ENCODE data around the gene PPP1R13L.

PPP1R13L gene

DNA sequence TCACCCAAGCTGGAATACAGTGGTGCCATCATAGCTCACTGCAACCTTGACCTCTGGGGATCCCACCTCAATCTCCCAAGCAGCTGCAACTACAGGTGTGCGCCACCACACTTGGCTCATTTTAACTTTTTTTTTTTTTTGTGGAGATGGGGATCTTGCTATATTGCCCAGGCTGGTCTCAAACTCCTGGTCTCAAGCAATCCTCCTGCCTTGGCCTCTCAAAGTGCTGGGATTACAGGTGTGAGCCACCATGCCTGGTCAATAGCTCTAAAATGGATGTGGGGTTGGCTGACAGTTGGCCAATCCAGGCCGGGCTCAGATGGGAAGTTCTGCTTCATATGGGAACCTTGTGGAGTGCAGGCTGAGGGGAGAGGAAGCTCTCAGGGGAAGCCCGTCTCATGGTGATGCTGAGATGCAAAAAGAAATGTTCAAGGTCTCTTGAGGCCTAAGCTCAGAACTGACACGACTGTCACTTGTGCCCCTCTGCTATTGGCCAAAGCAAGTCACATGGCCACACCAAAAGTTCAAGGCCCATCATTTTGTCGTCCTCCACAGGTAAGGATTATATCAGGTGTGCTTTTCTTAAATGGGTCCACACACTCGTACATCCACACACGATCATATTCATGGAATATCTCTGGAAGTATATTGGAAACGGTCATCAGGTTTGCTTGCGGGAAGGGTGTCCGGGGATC is 71.1 kb downstream of the PPP1R13L start:
- no peak overlapping the region for H2AFZ ChIP-seq (ENCODE audit: low read depth)
- no peak overlapping the region for H3K9ac ChIP-seq
- H3K36me3 ChIP-seq (ENCODE audit: insufficient read depth), result no peaks in the 10 kb centered on the region
- no peaks in the 10 kb centered on the region for H3K79me2 ChIP-seq (ENCODE audit: insufficient read depth, low read depth)
- no peaks in the 10 kb centered on the region for H3K27me3 ChIP-seq (ENCODE audit: insufficient read depth, low read depth)
- H3K4me1 ChIP-seq (ENCODE audit: low read depth, poor library complexity, severe bottlenecking), result peaks cover 4% of the 10 kb centered on the region
- no peaks in the 10 kb centered on the region for H4K20me1 ChIP-seq (ENCODE audit: insufficient read depth)
- no peak overlapping the region for H3K27ac ChIP-seq
- no peak overlapping the region for H3K4me3 ChIP-seq (IDR thresholded peaks at IDR 0.05; ENCODE audit: insufficient read depth, low read depth, low read length)
- H3K4me2 ChIP-seq, result no peak overlapping the region
- TF ChIP-seq, protein P1, sequence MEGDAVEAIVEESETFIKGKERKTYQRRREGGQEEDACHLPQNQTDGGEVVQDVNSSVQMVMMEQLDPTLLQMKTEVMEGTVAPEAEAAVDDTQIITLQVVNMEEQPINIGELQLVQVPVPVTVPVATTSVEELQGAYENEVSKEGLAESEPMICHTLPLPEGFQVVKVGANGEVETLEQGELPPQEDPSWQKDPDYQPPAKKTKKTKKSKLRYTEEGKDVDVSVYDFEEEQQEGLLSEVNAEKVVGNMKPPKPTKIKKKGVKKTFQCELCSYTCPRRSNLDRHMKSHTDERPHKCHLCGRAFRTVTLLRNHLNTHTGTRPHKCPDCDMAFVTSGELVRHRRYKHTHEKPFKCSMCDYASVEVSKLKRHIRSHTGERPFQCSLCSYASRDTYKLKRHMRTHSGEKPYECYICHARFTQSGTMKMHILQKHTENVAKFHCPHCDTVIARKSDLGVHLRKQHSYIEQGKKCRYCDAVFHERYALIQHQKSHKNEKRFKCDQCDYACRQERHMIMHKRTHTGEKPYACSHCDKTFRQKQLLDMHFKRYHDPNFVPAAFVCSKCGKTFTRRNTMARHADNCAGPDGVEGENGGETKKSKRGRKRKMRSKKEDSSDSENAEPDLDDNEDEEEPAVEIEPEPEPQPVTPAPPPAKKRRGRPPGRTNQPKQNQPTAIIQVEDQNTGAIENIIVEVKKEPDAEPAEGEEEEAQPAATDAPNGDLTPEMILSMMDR (conservative IDR thresholded peaks at IDR 0.05; ENCODE audit: low read depth, low read length), result no peak

DNA sequence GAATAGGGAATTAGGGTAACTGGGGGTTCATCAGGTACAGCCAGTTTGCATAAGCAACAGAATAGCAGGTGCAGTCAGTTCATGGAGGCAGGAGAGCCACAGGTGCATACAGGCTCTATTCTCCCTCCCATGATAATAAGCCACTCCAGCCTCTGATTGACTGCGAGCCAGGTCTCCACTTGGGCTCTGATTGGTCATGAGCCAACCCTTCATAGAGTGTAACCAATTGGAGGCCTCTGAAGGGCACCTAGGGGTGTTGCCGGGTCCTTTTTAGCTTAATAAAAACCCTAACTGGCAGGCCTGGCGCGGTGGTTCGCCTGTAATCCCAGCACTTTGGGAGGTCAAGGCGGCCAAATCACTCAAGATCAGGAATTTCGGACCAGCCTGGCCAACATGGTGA is 73.5 kb downstream of the PPP1R13L start:
- H3K36me3 ChIP-seq (ENCODE audit: insufficient read depth), result no peaks in the 10 kb centered on the region
- no peaks in the 10 kb centered on the region for H3K79me2 ChIP-seq (ENCODE audit: insufficient read depth, low read depth)
- no peak overlapping the region for H2AFZ ChIP-seq (ENCODE audit: low read depth)

More for the DNA sequence above, 73.5 kb downstream of the PPP1R13L start:
- no peaks in the 10 kb centered on the region for H3K27me3 ChIP-seq (ENCODE audit: insufficient read depth, low read depth)
- H3K4me2 ChIP-seq, result no peak overlapping the region
- H3K4me3 ChIP-seq (IDR thresholded peaks at IDR 0.05; ENCODE audit: insufficient read depth, low read depth, low read length), result no peak overlapping the region
- peaks cover 3% of the 10 kb centered on the region for H3K4me1 ChIP-seq (ENCODE audit: low read depth, poor library complexity, severe bottlenecking)
- H4K20me1 ChIP-seq (ENCODE audit: insufficient read depth), result no peaks in the 10 kb centered on the region
- no peak overlapping the region for H3K27ac ChIP-seq
- no peak overlapping the region for H3K9ac ChIP-seq
- TF ChIP-seq, protein P1 (conservative IDR thresholded peaks at IDR 0.05; ENCODE audit: low read depth, low read length), result no peak

All from KMS-11 (cell line).